Sigmoid colon (tissue), 4 donors: ENCODE measurements around the gene RPS6KA5.

Experiments used
- CTCF ChIP-seq, 4 experiments: fragments of 450-650 bp in 3 of 4; fragments of 200-600 bp in 1 of 4; IDR thresholded peaks; one replicate each; pipeline ENCODE4 v1.5.1; 2016 to 2019; ENCODE audit warnings: antibody characterized with exemption in 4 of 4, mild to moderate bottlenecking in 3 of 4, moderate library complexity in 2 of 4
- POLR2AphosphoS5 ChIP-seq, 4 donors: sonication (generic); formaldehyde crosslinking; IDR thresholded peaks; one replicate each; pipeline ENCODE4 v1.6.1; 2017; ENCODE audit warnings: antibody characterized with exemption in 4 of 4

- peak in 2 of 4 donors; percentile 63 to 85 for TF ChIP-seq POLR2AphosphoS5 (IDR thresholded peaks at IDR 0.05)
- no peak for TF ChIP-seq CTCF (IDR thresholded peaks at IDR 0.05)
Measured at GRCh38 chr14:90936757-90937440, 123.5 kb downstream of the RPS6KA5 start.
